Hepatocyte (in vitro differentiated cells): Measurements from ENCODE around the gene KRT23. TPM values are rescaled to one million over a fixed set of nuclear protein-coding genes. Genes with fewer than 3 reads are reported as not detected.
A peak's percentile ranks its signal among the peaks of the same experiment; 100 is the strongest.

Source experiments
- DNase-seq: peaks from one replicate; pipeline ENCODE4 v3.0.0-alpha.2; 2016; ENCODE audit warnings: low spot score
- H2AFZ ChIP-seq: fragments of 200-600 bp; sonication (generic); 2 replicates; pipeline ENCODE4 v1.6.0; 2016; ENCODE audit warnings: antibody characterized with exemption, mild to moderate bottlenecking
- H3K27ac ChIP-seq: fragments of 200-600 bp; sonication (generic); 2 replicates; pipeline ENCODE4 v1.5.1; 2016; ENCODE audit warnings: mild to moderate bottlenecking
- H3K27me3 ChIP-seq: fragments of 200-600 bp; sonication (generic); 2 replicates; pipeline ENCODE4 v1.6.1; 2016
- H3K36me3 ChIP-seq: fragments of 200-600 bp; sonication (generic); replicated peaks from 2 replicates; pipeline ENCODE4 v1.5.1; 2016; ENCODE audit warnings: low read depth; ENCODE audit not compliant: insufficient read depth
- H3K4me1 ChIP-seq: fragments of 200-600 bp; sonication (generic); 2 replicates; pipeline ENCODE4 v1.5.1; 2016; ENCODE audit warnings: mild to moderate bottlenecking, moderate library complexity; ENCODE audit not compliant: insufficient read depth
- H3K4me2 ChIP-seq: fragments of 200-600 bp; sonication (generic); 2 replicates; pipeline ENCODE4 v1.6.0; 2016
- H3K4me3 ChIP-seq: fragments of 200-600 bp; sonication (generic); 2 replicates; pipeline ENCODE4 v1.5.1; 2016; ENCODE audit warnings: mild to moderate bottlenecking
- H3K79me2 ChIP-seq: fragments of 200-600 bp; sonication (generic); 2 replicates; pipeline ENCODE4 v1.6.0; 2017; ENCODE audit warnings: mild to moderate bottlenecking
- H3K9me2 ChIP-seq: fragments of 200-600 bp; sonication (generic); replicated peaks from 2 replicates; pipeline ENCODE4 v1.6.0; 2017; ENCODE audit warnings: mild to moderate bottlenecking; ENCODE audit not compliant: insufficient read depth
- H3K9me3 ChIP-seq: fragments of 200-600 bp; sonication (generic); 2 replicates; pipeline ENCODE4 v1.5.1; 2016; ENCODE audit warnings: low read depth, mild to moderate bottlenecking
- H4K20me1 ChIP-seq: fragments of 200-600 bp; sonication (generic); 2 replicates; pipeline ENCODE4 v1.6.0; 2016; ENCODE audit warnings: mild to moderate bottlenecking; ENCODE audit not compliant: insufficient read depth, poor library complexity, severe bottlenecking
- CTCF ChIP-seq: fragments of 200-600 bp; sonication (generic); IDR thresholded peaks from 2 replicates; pipeline ENCODE4 v1.5.1; 2016; ENCODE audit warnings: antibody characterized with exemption, mild to moderate bottlenecking; ENCODE audit not compliant: poor library complexity
- EZH2 ChIP-seq: fragments of 200-600 bp; sonication (generic); IDR thresholded peaks from 2 replicates; pipeline ENCODE4 v1.6.1; 2016; ENCODE audit warnings: antibody characterized with exemption, mild to moderate bottlenecking, borderline replicate concordance
- EZH2phosphoT487 ChIP-seq: fragments of 200-600 bp; sonication (generic); IDR thresholded peaks from one replicate; pipeline ENCODE4 v1.6.1; 2018; ENCODE audit warnings: antibody characterized with exemption, mild to moderate bottlenecking, low read depth, moderate library complexity; ENCODE audit not compliant: unreplicated experiment, severe bottlenecking
- WGBS: methylation state at CpG from one replicate; pipeline ENCODE4 v1.1.6; 2016; ENCODE audit warnings: low lambda C conversion rate; ENCODE audit errors: missing lambda C conversion rate; 5-methylcytosine and 5-hydroxymethylcytosine counted together
- polyA plus RNA-seq: library from polyadenylated mRNA; unstranded; fragments of >200 nt; fragmentation: Nextera tagmentation; extraction: Ambion mirVana; gene quantifications from 2 replicates; pipeline ENCODE4 v1.2.1, GENCODE V29; 2016
- total RNA-seq: library from RNA; depleted of rRNA; stranded (reverse); fragments of >200 nt; gene quantifications from 2 replicates; pipeline ENCODE4 v1.2.3, GENCODE V29; 2014

The KRT23 gene
- 4.0 and 6.4 TPM in 2 replicates for total RNA-seq
- polyA plus RNA-seq, result 2.0 and 4.0 TPM in 2 replicates

GRCh38 chr17:40937384-40937819, at the start of gene KRT23:
Gene KRT23 (minus strand): TSS chr17:40937646. CDS start chr17:40936603, 1,043 bp downstream.
- no peak within 1 kb of the TSS for H3K4me3 ChIP-seq
- H3K27ac ChIP-seq, result peak within 1 kb of the TSS; percentile 69
- no peak for DNase-seq
- H3K9me3 ChIP-seq, result no peaks in the 10 kb centered on the region
- H3K4me2 ChIP-seq, result peak within 1 kb of the TSS; percentile 29
- TF ChIP-seq CTCF (no peak), EZH2phosphoT487 (no peak), EZH2 (no peak)
- WGBS, result 34% methylated on average over 9 of the region's 9 CpGs
- H3K4me1 ChIP-seq, result peaks cover 22% of the 10 kb centered on the region
- H3K36me3 ChIP-seq, result no peaks in the 10 kb centered on the region
- no peaks in the 10 kb centered on the region for H3K79me2 ChIP-seq
- peak within 1 kb of the TSS; percentile 8 for H2AFZ ChIP-seq
- no peaks in the 10 kb centered on the region for H4K20me1 ChIP-seq
- no peaks in the 10 kb centered on the region for H3K9me2 ChIP-seq
- no peaks in the 10 kb centered on the region for H3K27me3 ChIP-seq

- Histone ChIP-seq H3K4me2 (no peak overlapping the region), H3K27ac (no peak overlapping the region), H3K36me3 (no peaks in the 10 kb centered on the region), H3K9me3 (no peaks in the 10 kb centered on the region), H4K20me1 (no peaks in the 10 kb centered on the region), H2AFZ (no peak overlapping the region), H3K4me3 (no peak overlapping the region), H3K79me2 (no peaks in the 10 kb centered on the region), H3K27me3 (no peaks in the 10 kb centered on the region), H3K4me1 (no peaks in the 10 kb centered on the region), H3K9me2 (no peaks in the 10 kb centered on the region)
- WGBS, result 77% methylated on average over 8 of the region's 8 CpGs
- DNase-seq, result no peak
- TF ChIP-seq CTCF, result no peak
Measured at GRCh38 chr17:40986920-40987319, 49.5 kb upstream of the KRT23 start.

GRCh38 chr17:40984226-40984625, 46.8 kb upstream of the KRT23 start, which contains the start of gene KRT40:
Gene KRT40 (minus strand): TSS chr17:40984326. CDS start chr17:40984273, 53 bp downstream.
- 59% methylated on average over 3 of the region's 3 CpGs for WGBS
- H3K4me3 ChIP-seq, result no peak within 1 kb of the TSS
- no peaks in the 10 kb centered on the region for H3K27me3 ChIP-seq
- no peak within 1 kb of the TSS for H2AFZ ChIP-seq
- no peaks in the 10 kb centered on the region for H3K36me3 ChIP-seq
- H3K4me2 ChIP-seq, result no peak within 1 kb of the TSS
- H3K9me3 ChIP-seq, result no peaks in the 10 kb centered on the region
- H3K9me2 ChIP-seq, result no peaks in the 10 kb centered on the region
- no peaks in the 10 kb centered on the region for H3K79me2 ChIP-seq
- H4K20me1 ChIP-seq, result no peaks in the 10 kb centered on the region
- H3K4me1 ChIP-seq, result peaks cover 6% of the 10 kb centered on the region
- TF ChIP-seq EZH2phosphoT487 (no peak), CTCF (no peak), EZH2 (no peak)
- no peak within 1 kb of the TSS for H3K27ac ChIP-seq
- DNase-seq, result no peak

GRCh38 chr17:40981115-40981514, 43.7 kb upstream of the KRT23 start:
- H3K9me3 ChIP-seq, result no peaks in the 10 kb centered on the region
- H3K4me3 ChIP-seq, result no peak overlapping the region
- no peak overlapping the region for H3K27ac ChIP-seq
- no peaks in the 10 kb centered on the region for H3K36me3 ChIP-seq
- no peaks in the 10 kb centered on the region for H3K9me2 ChIP-seq
- no peaks in the 10 kb centered on the region for H3K79me2 ChIP-seq
- DNase-seq, result no peak
- H4K20me1 ChIP-seq, result no peaks in the 10 kb centered on the region
- no peaks in the 10 kb centered on the region for H3K27me3 ChIP-seq
- peak overlapping the region; percentile 47 for H3K4me2 ChIP-seq
- H2AFZ ChIP-seq, result peak overlapping the region; percentile 8
- 67% methylated on average over 5 of the region's 5 CpGs for WGBS
- H3K4me1 ChIP-seq, result peaks cover 6% of the 10 kb centered on the region
- TF ChIP-seq EZH2 (no peak), EZH2phosphoT487 (no peak), CTCF (no peak)
